Activated CD4-positive, alpha-beta T cell treated with anti-CD3 and anti-CD28 coated beads for 36 hours (primary cell): Measurements from ENCODE around the gene PIP4K2A. TPM values are rescaled to one million over a fixed set of nuclear protein-coding genes. Genes with fewer than 3 reads are reported as not detected.

Source experiments
- ATAC-seq: fragments of 200-7000 bp; cut with Tn5 transposase; one replicate; pipeline ENCODE4 v1.10.0; 2021; ENCODE audit warnings: mild to moderate bottlenecking, moderate library complexity
- CTCF ChIA-PET: fragments of 350-600 bp; sonication (Branson Sonifier 250); formaldehyde crosslinking; loops from one replicate; lab custom pipeline; 2021; ENCODE audit warnings: antibody characterized with exemption; lab: Charles Lee
- POLR2A ChIA-PET: fragments of 350-600 bp; sonication (Branson Sonifier 250); formaldehyde crosslinking; loops from one replicate; lab custom pipeline; 2021; ENCODE audit warnings: antibody characterized with exemption, inconsistent platforms; lab: Charles Lee
- DNase-seq: peaks from one replicate; pipeline ENCODE4 v3.0.0-alpha.2; 2020
- H3K27ac Mint-ChIP-seq: one replicate; pipeline ENCODE4 v1.8.0; 2021; ENCODE audit warnings: mixed read lengths
- H3K27me3 Mint-ChIP-seq: one replicate; pipeline ENCODE4 v1.8.0; 2021; ENCODE audit warnings: mixed read lengths
- H3K36me3 Mint-ChIP-seq: one replicate; pipeline ENCODE4 v1.8.0; 2021; ENCODE audit warnings: low read depth, mixed read lengths
- H3K4me1 Mint-ChIP-seq: one replicate; pipeline ENCODE4 v1.8.0; 2021; ENCODE audit warnings: mixed read lengths
- H3K4me3 Mint-ChIP-seq: one replicate; pipeline ENCODE4 v1.8.0; 2021; ENCODE audit warnings: mild to moderate bottlenecking, moderate library complexity, mixed read lengths
- H3K9me3 Mint-ChIP-seq: one replicate; pipeline ENCODE4 v1.8.0; 2021; ENCODE audit warnings: low read depth, mixed read lengths
- intact Hi-C, 2 experiments: fragments of 100-400 bp; cut with DNase I in 1 of 2; cut with micrococcal nuclease in 1 of 2; formaldehyde crosslinking; loops; one replicate each; pipeline versions ENCODE4 v1.14.2 to v1.15.1; 2022 to 2024; cut with DNase I, micrococcal nuclease
- total RNA-seq, 2 experiments: library from RNA; stranded (reverse); gene quantifications; one replicate each; pipeline ENCODE4 v1.2.3, GENCODE V29; 2021

Gene PIP4K2A
- total RNA-seq, 2 experiments from 2014 or later, result 105 to 108 TPM

- H3K36me3 Mint-ChIP-seq, result peaks cover 48% of the 10 kb centered on the region
- POLR2A ChIA-PET, result interaction anchor here (0.6 to 0.8 kb wide), 2 partner anchors 54 to 370 kb away, joined by 3 to 4 read pairs; no protein-coding TSS in a partner anchor
These were observed 163.6 kb downstream of the PIP4K2A start for GRCh38 chr10:22550732-22551131.

GRCh38 chr10:22548344-22548743, 166.0 kb downstream of the PIP4K2A start:
- Mint-ChIP-seq H3K27ac (no peak overlapping the region), H3K4me3 (no peak overlapping the region), H3K27me3 (no peaks in the 10 kb centered on the region), H3K4me1 (peaks cover 15% of the 10 kb centered on the region), H3K9me3 (no peaks in the 10 kb centered on the region), H3K36me3 (peaks cover 48% of the 10 kb centered on the region)
- DNase-seq, result no peak
- CTCF ChIA-PET, result interaction anchor here (0.6 to 2.0 kb wide), 6 partner anchors 11 to 521 kb away, joined by 3 to 5 read pairs (median 3); no protein-coding TSS in a partner anchor
- no peak for ATAC-seq
- POLR2A ChIA-PET, result interaction anchor here (0.5 kb wide), 1 partner anchor 447 kb away, joined by 4 read pairs; no protein-coding TSS in a partner anchor
- intact Hi-C loops, result no loop called here

More at GRCh38 chr10:22550732-22551131, 163.6 kb downstream of the PIP4K2A start:
- H3K4me1 Mint-ChIP-seq, result peaks cover 13% of the 10 kb centered on the region
- H3K27ac Mint-ChIP-seq, result no peak overlapping the region
- intact Hi-C loops, result loop anchor here (1.0 to 10.0 kb wide), 5 partner anchors 437 to 558 kb away; no protein-coding TSS in a partner anchor
- H3K27me3 Mint-ChIP-seq, result no peaks in the 10 kb centered on the region
- ATAC-seq, result no peak
- peak; percentile 81 for DNase-seq
- CTCF ChIA-PET, result interaction anchor here (1.1 to 1.6 kb wide), 5 partner anchors 11 to 276 kb away, joined by 3 to 5 read pairs (median 4); no protein-coding TSS in a partner anchor
- no peak overlapping the region for H3K4me3 Mint-ChIP-seq
- no peaks in the 10 kb centered on the region for H3K9me3 Mint-ChIP-seq

- peaks cover 64% of the 10 kb centered on the region for H3K36me3 Mint-ChIP-seq
- CTCF ChIA-PET, result interaction anchor here (1.3 kb wide), 1 partner anchor 13 kb away, joined by 5 read pairs; no protein-coding TSS in a partner anchor
- H3K4me1 Mint-ChIP-seq, result peaks cover 4% of the 10 kb centered on the region
- intact Hi-C loops, result no loop called here
- no peaks in the 10 kb centered on the region for H3K9me3 Mint-ChIP-seq
- no peak for DNase-seq
- no peaks in the 10 kb centered on the region for H3K27me3 Mint-ChIP-seq
- ATAC-seq, result no peak
- POLR2A ChIA-PET, result no interaction called here
- no peak overlapping the region for H3K4me3 Mint-ChIP-seq
- H3K27ac Mint-ChIP-seq, result no peak overlapping the region
These were observed 168.7 kb downstream of the PIP4K2A start for GRCh38 chr10:22545643-22546042.

GRCh38 chr10:22544325-22545068, 169.9 kb downstream of the PIP4K2A start:
- POLR2A ChIA-PET, result no interaction called here
- Mint-ChIP-seq H3K4me1 (peaks cover 4% of the 10 kb centered on the region), H3K27me3 (no peaks in the 10 kb centered on the region), H3K27ac (peak overlapping the region; percentile 77), H3K9me3 (no peaks in the 10 kb centered on the region), H3K36me3 (peaks cover 63% of the 10 kb centered on the region), H3K4me3 (no peak overlapping the region)
- CTCF ChIA-PET, result no interaction called here
- ATAC-seq (no peak), DNase-seq (no peak)
- intact Hi-C loops, result no loop called here

- H3K27ac Mint-ChIP-seq, result no peak overlapping the region
- ChIA-PET POLR2A (no interaction called here), CTCF (no interaction called here)
- H3K36me3 Mint-ChIP-seq, result peaks cover 70% of the 10 kb centered on the region
- no peak for ATAC-seq
- peaks cover 4% of the 10 kb centered on the region for H3K4me1 Mint-ChIP-seq
- H3K9me3 Mint-ChIP-seq, result no peaks in the 10 kb centered on the region
- H3K27me3 Mint-ChIP-seq, result no peaks in the 10 kb centered on the region
- intact Hi-C loops, result no loop called here
- no peak for DNase-seq
- H3K4me3 Mint-ChIP-seq, result no peak overlapping the region
These were observed 171.6 kb downstream of the PIP4K2A start for GRCh38 chr10:22542773-22543172.

- ChIA-PET CTCF (interaction anchor here (0.6 kb wide), 1 partner anchor 951 kb away, joined by 3 read pairs; no protein-coding TSS in a partner anchor), POLR2A (no interaction called here)
- no peak for DNase-seq
- peaks cover 4% of the 10 kb centered on the region for H3K4me1 Mint-ChIP-seq
- intact Hi-C loops, result no loop called here
- H3K36me3 Mint-ChIP-seq, result peaks cover 70% of the 10 kb centered on the region
- ATAC-seq, result no peak
- no peak overlapping the region for H3K27ac Mint-ChIP-seq
- no peaks in the 10 kb centered on the region for H3K27me3 Mint-ChIP-seq
- no peaks in the 10 kb centered on the region for H3K9me3 Mint-ChIP-seq
- no peak overlapping the region for H3K4me3 Mint-ChIP-seq
These were observed 172.5 kb downstream of the PIP4K2A start for GRCh38 chr10:22541900-22542299.

- Mint-ChIP-seq H3K36me3 (peaks cover 77% of the 10 kb centered on the region), H3K4me3 (no peak overlapping the region), H3K27ac (peak overlapping the region; percentile 21), H3K9me3 (no peaks in the 10 kb centered on the region), H3K27me3 (no peaks in the 10 kb centered on the region), H3K4me1 (no peaks in the 10 kb centered on the region)
- ATAC-seq, result no peak
- ChIA-PET POLR2A (no interaction called here), CTCF (interaction anchor here (0.6 to 0.7 kb wide), 2 partner anchors 55 to 832 kb away, joined by 3 to 5 read pairs; no protein-coding TSS in a partner anchor)
- intact Hi-C loops, result no loop called here
- DNase-seq, result no peak
These were observed 174.6 kb downstream of the PIP4K2A start for GRCh38 chr10:22539579-22540298.

GRCh38 chr10:22537810-22538209, 176.6 kb downstream of the PIP4K2A start:
- no peaks in the 10 kb centered on the region for H3K4me1 Mint-ChIP-seq
- no peak for ATAC-seq
- H3K27me3 Mint-ChIP-seq, result no peaks in the 10 kb centered on the region
- H3K27ac Mint-ChIP-seq, result no peak overlapping the region
- DNase-seq, result no peak
- intact Hi-C loops, result no loop called here
- POLR2A ChIA-PET, result no interaction called here
- H3K9me3 Mint-ChIP-seq, result no peaks in the 10 kb centered on the region
- CTCF ChIA-PET, result interaction anchor here (0.6 to 1.1 kb wide), 3 partner anchors 10 to 647 kb away, joined by 3 read pairs; no protein-coding TSS in a partner anchor
- H3K36me3 Mint-ChIP-seq, result peaks cover 74% of the 10 kb centered on the region
- no peak overlapping the region for H3K4me3 Mint-ChIP-seq

GRCh38 chr10:22536620-22537019, 177.8 kb downstream of the PIP4K2A start:
- H3K27ac Mint-ChIP-seq, result no peak overlapping the region
- ChIA-PET CTCF (interaction anchor here (1.1 kb wide), 1 partner anchor 11 kb away, joined by 3 read pairs; no protein-coding TSS in a partner anchor), POLR2A (no interaction called here)
- H3K9me3 Mint-ChIP-seq, result peaks cover 3% of the 10 kb centered on the region
- DNase-seq, result no peak
- no peaks in the 10 kb centered on the region for H3K27me3 Mint-ChIP-seq
- intact Hi-C loops, result no loop called here
- peaks cover 65% of the 10 kb centered on the region for H3K36me3 Mint-ChIP-seq
- no peak overlapping the region for H3K4me3 Mint-ChIP-seq
- no peak for ATAC-seq
- no peaks in the 10 kb centered on the region for H3K4me1 Mint-ChIP-seq

- intact Hi-C loops, result no loop called here
- ChIA-PET POLR2A (no interaction called here), CTCF (interaction anchor here (0.5 kb wide), 1 partner anchor 26 kb away, joined by 3 read pairs; no protein-coding TSS in a partner anchor)
- Mint-ChIP-seq H3K27ac (no peak overlapping the region), H3K36me3 (peaks cover 55% of the 10 kb centered on the region), H3K27me3 (no peaks in the 10 kb centered on the region), H3K9me3 (peaks cover 5% of the 10 kb centered on the region), H3K4me3 (no peak overlapping the region), H3K4me1 (no peaks in the 10 kb centered on the region)
- ATAC-seq (no peak), DNase-seq (no peak)
These were observed 179.4 kb downstream of the PIP4K2A start for GRCh38 chr10:22534849-22535604.
